Pancreas (tissue), 10 donors: ENCODE measurements around the gene GUCY1A1. TPM values are rescaled to one million over a fixed set of nuclear protein-coding genes. Genes with fewer than 3 reads are reported as not detected.

ENCODE experiments used
- ATAC-seq, 4 donors: fragments of 200-7000 bp; cut with Tn5 transposase; one replicate each; pipeline versions ENCODE4 v1.8.0 to v1.9.1; 2020; ENCODE audit warnings: mild to moderate bottlenecking in 4 of 4, moderate library complexity in 4 of 4
- DNase-seq, 6 donors: peaks; one replicate each; pipeline ENCODE4 v3.0.0-alpha.2; 2020
- FAIRE-seq: peaks from 2 replicates; lab custom pipeline; 2012; peaks lifted over from hg19 to GRCh38; lab: Jason Lieb, UNC
- H3K27ac ChIP-seq, 4 donors: fragments of 200-600 bp; sonication (generic); 1 replicate in 3 of 4; 2 replicates in 1 of 4; pipeline versions ENCODE4 v1.5.0 to v1.8.0; 2020
- H3K27me3 ChIP-seq, 4 donors: fragments of 200-600 bp; one replicate each; pipeline ENCODE4 v1.8.0; 2021
- H3K36me3 ChIP-seq, 3 donors: fragments of 200-600 bp; sonication (generic) in 1 of 3; one replicate each; pipeline versions ENCODE4 v1.5.0 to v1.8.0; 2020 to 2021
- H3K4me1 ChIP-seq, 3 donors: fragments of 200-600 bp; one replicate each; pipeline ENCODE4 v1.8.0; 2021
- H3K4me3 ChIP-seq, 4 donors: fragments of 200-600 bp; sonication (generic) in 2 of 4; one replicate each; pipeline versions ENCODE4 v1.5.0 to v1.8.0; 2020 to 2021
- H3K9me3 ChIP-seq, 4 donors: fragments of 200-600 bp; one replicate each; pipeline ENCODE4 v1.8.0; 2021
- CTCF ChIP-seq, 4 donors: fragments of 200-600 bp; sonication (generic) in 3 of 4; IDR thresholded peaks; one replicate each; pipeline versions ENCODE4 v1.5.0 to v1.8.0; 2021; ENCODE audit warnings: antibody characterized with exemption in 4 of 4
- WGBS, 2 donors: extraction: QIAGEN DNeasy Blood & Tissue Kit; methylation state at CpG; one replicate each; pipeline ENCODE4 v1.1.7; 2013; 5-methylcytosine and 5-hydroxymethylcytosine counted together
- intact Hi-C, 3 donors: fragments of 100-400 bp; cut with DNase I; formaldehyde crosslinking; loops; one replicate each; pipeline versions ENCODE4 v1.11.1 to v1.14.2; 2022
- polyA plus RNA-seq, 2 donors: library from polyadenylated mRNA; stranded (reverse); fragments of 200-250 nt; gene quantifications; one replicate each; pipeline ENCODE4 v1.2.3, GENCODE V29; 2013
- total RNA-seq, 6 donors: library from RNA; stranded (reverse); fragmentation: NEBNext Ultra II Directional in 4 of 6; extraction: Animal tissue kit (Norgen Biotek cat#: 25700) in 4 of 6; gene quantifications; one replicate each; pipeline versions ENCODE4 v1.2.1 to v1.2.4, GENCODE V29; 2021 to 2023
- donor health status: healthy with polysubstance abuse.
- donor health status: DM: no; HTN: no; CAD: no; lungs with moderate emphysema.
- donor health status: DM: no; HTN: no; CAD: no.
- donor health status: control.
- donor health status: control.
- donor health status: Bipolar disorder and iron deficiency.
- donor health status: DM: yes; HTN: yes; CAD: no.
- donor health status: DM: no; HTN: no; CAD: no.
- donor health status: DM: no; HTN: no; CAD: no.
- donor health status: DM: yes; HTN: yes; CAD: no.

GUCY1A1 gene
- total and polyA plus RNA-seq, 8 donors, result 4.2 to 26.4 (median 11.2) TPM

- no peak overlapping the region for H3K4me3 ChIP-seq
- WGBS, 2 donors, result 62 to 74% methylated on average over 5 of the region's 5 CpGs
- H3K27me3 ChIP-seq, result no peaks in the 10 kb centered on the region
- TF ChIP-seq CTCF (IDR thresholded peaks at IDR 0.05), result no peak
- DNase-seq (no peak), FAIRE-seq (no peak), ATAC-seq (peak in 3 of 4 donors; percentile 30 to 56 (median 44))
- intact Hi-C loops, result no loop called here
- H3K27ac ChIP-seq, result no peak overlapping the region
- no peaks in the 10 kb centered on the region for H3K9me3 ChIP-seq
- no peaks in the 10 kb centered on the region for H3K36me3 ChIP-seq
- no peaks in the 10 kb centered on the region for H3K4me1 ChIP-seq
Measured at GRCh38 chr4:155745984-155746383, 79.3 kb downstream of the GUCY1A1 start.

- Histone ChIP-seq H3K27me3 (no peaks in the 10 kb centered on the region), H3K36me3 (no peaks in the 10 kb centered on the region), H3K27ac (no peak overlapping the region), H3K4me1 (no peaks in the 10 kb centered on the region), H3K9me3 (no peaks in the 10 kb centered on the region), H3K4me3 (no peak overlapping the region)
- no peak for TF ChIP-seq CTCF (IDR thresholded peaks at IDR 0.05)
- FAIRE-seq (no peak), ATAC-seq (no peak), DNase-seq (no peak)
- intact Hi-C loops, result no loop called here
- 77 to 85% methylated on average over 2 of the region's 2 CpGs for WGBS, 2 donors
Measured at GRCh38 chr4:155748039-155748438, 81.4 kb downstream of the GUCY1A1 start.

GRCh38 chr4:155749041-155749440, 82.4 kb downstream of the GUCY1A1 start:
- Histone ChIP-seq H3K4me1 (no peaks in the 10 kb centered on the region), H3K4me3 (no peak overlapping the region), H3K27ac (no peak overlapping the region), H3K36me3 (no peaks in the 10 kb centered on the region), H3K9me3 (no peaks in the 10 kb centered on the region), H3K27me3 (no peaks in the 10 kb centered on the region)
- intact Hi-C loops, result no loop called here
- ATAC-seq (no peak), FAIRE-seq (no peak), DNase-seq (no peak)
- no peak for TF ChIP-seq CTCF (IDR thresholded peaks at IDR 0.05)
- WGBS, 2 donors, result 58 to 72% methylated on average over 5 of the region's 5 CpGs

GRCh38 chr4:155751569-155751968, 84.9 kb downstream of the GUCY1A1 start:
- no peak for TF ChIP-seq CTCF (IDR thresholded peaks at IDR 0.05)
- no peak for DNase-seq
- H3K4me1 ChIP-seq, result peaks cover 0 to 4% (median 0%) of the 10 kb centered on the region in 3 donors
- no peak overlapping the region for H3K27ac ChIP-seq
- H3K9me3 ChIP-seq, result no peaks in the 10 kb centered on the region
- 75 to 85% methylated on average over 5 of the region's 5 CpGs for WGBS, 2 donors
- no peaks in the 10 kb centered on the region for H3K36me3 ChIP-seq
- H3K4me3 ChIP-seq, result no peak overlapping the region
- intact Hi-C loops, result no loop called here
- H3K27me3 ChIP-seq, result no peaks in the 10 kb centered on the region
- no peak for FAIRE-seq
- ATAC-seq, result no peak

GRCh38 chr4:155757745-155758265, 91.2 kb downstream of the GUCY1A1 start:
- Histone ChIP-seq H3K4me3 (no peak overlapping the region), H3K9me3 (no peaks in the 10 kb centered on the region), H3K4me1 (peaks cover 0 to 4% (median 0%) of the 10 kb centered on the region in 3 donors), H3K36me3 (no peaks in the 10 kb centered on the region), H3K27me3 (no peaks in the 10 kb centered on the region), H3K27ac (no peak overlapping the region)
- intact Hi-C loops, result no loop called here
- DNase-seq (no peak), FAIRE-seq (no peak), ATAC-seq (no peak)
- 93 to 96% methylated on average over 1 of the region's 1 CpG for WGBS, 2 donors
- no peak for TF ChIP-seq CTCF (IDR thresholded peaks at IDR 0.05)
